ENCODE measurements around the gene PRICKLE4. TPM values are rescaled to one million over a fixed set of nuclear protein-coding genes. Genes with fewer than 3 reads are reported as not detected.

Gene PRICKLE4
- total RNA-seq, 1 experiment from 2014 or later = 0.70 TPM

DNA sequence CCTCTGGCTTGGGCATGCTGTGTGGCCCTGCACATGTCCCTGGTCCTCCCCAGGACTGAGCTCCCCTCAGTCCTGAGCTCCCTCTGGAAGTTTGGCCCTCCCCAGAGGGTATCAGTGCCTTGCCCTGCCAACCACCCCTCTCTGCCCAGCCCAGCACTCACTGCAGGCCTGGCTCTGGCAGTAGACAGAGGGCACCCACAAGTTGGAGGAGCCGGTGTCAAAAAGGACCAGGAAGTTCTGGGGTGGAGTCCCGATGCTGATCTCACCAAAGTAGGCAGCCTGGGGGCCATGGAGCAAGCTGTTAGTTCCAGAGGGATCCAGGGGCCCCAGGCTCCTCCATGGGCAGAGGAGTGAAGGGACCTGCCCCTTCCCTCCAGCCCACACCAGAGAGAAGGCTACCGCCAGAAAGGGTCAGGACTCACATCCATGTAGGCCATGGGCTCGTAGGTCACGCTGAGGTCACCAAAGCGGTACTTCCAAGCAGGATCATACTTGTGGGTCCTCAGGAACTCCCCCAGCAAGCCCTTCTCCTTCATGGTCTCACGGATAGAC is 36.3 kb upstream of the PRICKLE4 start:
- no peak overlapping the region for H3K4me2 ChIP-seq (ENCODE audit: insufficient read depth, insufficient read length, low read length)
- H4K91ac ChIP-seq (ENCODE audit: insufficient read length, low read depth, low read length) = no peak overlapping the region
- H3K79me1 ChIP-seq (ENCODE audit: insufficient read depth, low read depth, low read length, poor library complexity, severe bottlenecking) = no peaks in the 10 kb centered on the region
- H3K9ac ChIP-seq (ENCODE audit: extremely low read depth, insufficient read length, low read length) = no peak overlapping the region
- no peaks in the 10 kb centered on the region for H4K20me1 ChIP-seq (ENCODE audit: control insufficient read depth, insufficient read depth, insufficient read length)
- no peak overlapping the region for H2AFZ ChIP-seq (ENCODE audit: low read length)
- peaks cover 5 to 6% of the 10 kb centered on the region in 2 experiments for H3K4me1 Mint-ChIP-seq
- H3K23me2 ChIP-seq (ENCODE audit: insufficient read length, low read depth, low read length, poor library complexity, severe bottlenecking) = no peaks in the 10 kb centered on the region
- H4K5ac ChIP-seq (ENCODE audit: insufficient read length, low read depth, low read length) = no peak overlapping the region
- no peaks in the 10 kb centered on the region; a peak in 1 of 7 replicates for H3K36me3 Mint-ChIP-seq (ENCODE audit: insufficient read depth in 1 of 3, low read depth in 3 of 3)
- H3K9me3 Mint-ChIP-seq = no peaks in the 10 kb centered on the region
- H3K56ac ChIP-seq (ENCODE audit: insufficient read length, low read depth, low read length) = no peak overlapping the region
- H3K27ac ChIP-seq (ENCODE audit: insufficient read length, low read depth, low read length) = no peak overlapping the region
- no peaks in the 10 kb centered on the region for H3K27me3 ChIP-seq (ENCODE audit: insufficient read depth, low read length)
- H3K79me2 ChIP-seq (ENCODE audit: insufficient read depth, low read length) = no peaks in the 10 kb centered on the region
- no peak overlapping the region for H2BK15ac ChIP-seq (ENCODE audit: low read depth, low read length)
- DNase-seq = no peak
- no peak overlapping the region for H2BK5ac ChIP-seq (ENCODE audit: insufficient read length, low read length)
- peaks cover 14% of the 10 kb centered on the region for H3K27me3 Mint-ChIP-seq (ENCODE audit: low read depth)
- H3K27ac Mint-ChIP-seq = no peak overlapping the region
- no peak overlapping the region for H2AK5ac ChIP-seq (ENCODE audit: insufficient read length, low read length)
- H4K8ac ChIP-seq (replicated peaks; ENCODE audit: insufficient read length, low read depth, low read length) = no peak overlapping the region
- no peaks in the 10 kb centered on the region for H3K9me3 ChIP-seq (ENCODE audit: control insufficient read depth, low read depth, low read length)
- no peak overlapping the region for H2BK12ac ChIP-seq (ENCODE audit: insufficient read length, low read depth, low read length)
- no peak overlapping the region for H2BK120ac ChIP-seq (ENCODE audit: low read depth, low read length, poor library complexity, severe bottlenecking)
- H3K18ac ChIP-seq (ENCODE audit: insufficient read length, low read depth, low read length) = no peak overlapping the region
- no CpG with 5 or more reads among the region's 7 CpGs for WGBS (ENCODE audit: extremely low coverage, insufficient read length, low lambda C conversion rate)
- no peak overlapping the region for H3K4me3 Mint-ChIP-seq
- no peak overlapping the region for H3K23ac ChIP-seq (ENCODE audit: insufficient read length, low read depth, low read length)
- H3K14ac ChIP-seq (ENCODE audit: insufficient read depth, low read length) = no peak overlapping the region
- no peaks in the 10 kb centered on the region for H3K4me1 ChIP-seq (ENCODE audit: insufficient read depth, low read length)
- no peak overlapping the region for H2BK20ac ChIP-seq (ENCODE audit: low read depth, low read length, poor library complexity, severe bottlenecking)
- no peak overlapping the region for H3T11ph ChIP-seq (ENCODE audit: low read length)
- no peak overlapping the region for H3K4ac ChIP-seq (ENCODE audit: low read depth, low read length)
- TF ChIP-seq, protein P1, sequence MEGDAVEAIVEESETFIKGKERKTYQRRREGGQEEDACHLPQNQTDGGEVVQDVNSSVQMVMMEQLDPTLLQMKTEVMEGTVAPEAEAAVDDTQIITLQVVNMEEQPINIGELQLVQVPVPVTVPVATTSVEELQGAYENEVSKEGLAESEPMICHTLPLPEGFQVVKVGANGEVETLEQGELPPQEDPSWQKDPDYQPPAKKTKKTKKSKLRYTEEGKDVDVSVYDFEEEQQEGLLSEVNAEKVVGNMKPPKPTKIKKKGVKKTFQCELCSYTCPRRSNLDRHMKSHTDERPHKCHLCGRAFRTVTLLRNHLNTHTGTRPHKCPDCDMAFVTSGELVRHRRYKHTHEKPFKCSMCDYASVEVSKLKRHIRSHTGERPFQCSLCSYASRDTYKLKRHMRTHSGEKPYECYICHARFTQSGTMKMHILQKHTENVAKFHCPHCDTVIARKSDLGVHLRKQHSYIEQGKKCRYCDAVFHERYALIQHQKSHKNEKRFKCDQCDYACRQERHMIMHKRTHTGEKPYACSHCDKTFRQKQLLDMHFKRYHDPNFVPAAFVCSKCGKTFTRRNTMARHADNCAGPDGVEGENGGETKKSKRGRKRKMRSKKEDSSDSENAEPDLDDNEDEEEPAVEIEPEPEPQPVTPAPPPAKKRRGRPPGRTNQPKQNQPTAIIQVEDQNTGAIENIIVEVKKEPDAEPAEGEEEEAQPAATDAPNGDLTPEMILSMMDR (conservative IDR thresholded peaks at IDR 0.05) = no peak
